Body of pancreas (tissue), 4 donors: ENCODE data around the gene DAAM1. TPM values are rescaled to one million over a fixed set of nuclear protein-coding genes. Genes with fewer than 3 reads are reported as not detected.

ENCODE experiments used
- ATAC-seq: fragments of 150-250 bp; one replicate; pipeline ENCODE4 v1.9.1; 2016
- DNase-seq, 4 donors: peaks; one replicate each; pipeline ENCODE4 v3.0.0-alpha.2; 2019
- H3K27ac ChIP-seq, 4 donors: fragments of 200-600 bp; sonication (generic); 1 replicate in 3 of 4; 2 replicates in 1 of 4; pipeline versions ENCODE4 v1.5.1 to v1.6.1; 2016 to 2019; ENCODE audit warnings: mild to moderate bottlenecking in 1 of 4, mixed read lengths in 1 of 4, moderate library complexity in 1 of 4
- H3K27me3 ChIP-seq, 2 donors: fragments of 200-600 bp; sonication (generic); one replicate each; pipeline ENCODE4 v1.6.0; 2016; ENCODE audit warnings: mild to moderate bottlenecking in 1 of 2
- H3K36me3 ChIP-seq, 2 donors: fragments of 200-600 bp; sonication (generic); replicated peaks in 1 of 2; 2 replicates each; pipeline ENCODE4 v1.5.1; 2016; ENCODE audit warnings: low read depth in 2 of 2; ENCODE audit not compliant: insufficient read depth in 1 of 2
- H3K4me1 ChIP-seq: fragments of 200-600 bp; sonication (generic); one replicate; pipeline ENCODE4 v1.6.0; 2016
- H3K4me3 ChIP-seq, 2 donors: fragments of 200-600 bp; sonication (generic); 1 replicate in 1 of 2; 2 replicates in 1 of 2; pipeline ENCODE4 v1.5.1; 2016 to 2019
- H3K9me3 ChIP-seq, 3 donors: fragments of 200-600 bp; sonication (generic); 1 replicate in 2 of 3; 2 replicates in 1 of 3; pipeline ENCODE4 v1.5.1; 2016
- CTCF ChIP-seq, 7 experiments: fragments of 450-650 bp in 4 of 7; fragments of 200-600 bp in 3 of 7; sonication (generic) in 3 of 7; IDR thresholded peaks; one replicate each; pipeline ENCODE4 v1.5.1; 2016 to 2019; ENCODE audit warnings: antibody characterized with exemption in 7 of 7
- POLR2A ChIP-seq, 3 donors: fragments of 450-650 bp; IDR thresholded peaks; one replicate each; pipeline ENCODE4 v1.6.1; 2016; ENCODE audit warnings: antibody characterized with exemption in 3 of 3, mild to moderate bottlenecking in 2 of 3
- WGBS, 2 donors: methylation state at CpG; one replicate each; pipeline ENCODE4 v1.1.5; 2017; 5-methylcytosine and 5-hydroxymethylcytosine counted together
- intact Hi-C: fragments of 100-400 bp; cut with DNase I; formaldehyde crosslinking; loops from one replicate; pipeline ENCODE4 v1.15.1; 2023
- total RNA-seq, 2 donors: library from RNA; depleted of rRNA; stranded (reverse); fragments of >200 nt; gene quantifications; one replicate each; pipeline ENCODE4 v1.1.0, GENCODE V29; 2016

The DAAM1 gene
- total RNA-seq, 2 donors from 2014 or later = 16.9 to 42.5 TPM

DNA sequence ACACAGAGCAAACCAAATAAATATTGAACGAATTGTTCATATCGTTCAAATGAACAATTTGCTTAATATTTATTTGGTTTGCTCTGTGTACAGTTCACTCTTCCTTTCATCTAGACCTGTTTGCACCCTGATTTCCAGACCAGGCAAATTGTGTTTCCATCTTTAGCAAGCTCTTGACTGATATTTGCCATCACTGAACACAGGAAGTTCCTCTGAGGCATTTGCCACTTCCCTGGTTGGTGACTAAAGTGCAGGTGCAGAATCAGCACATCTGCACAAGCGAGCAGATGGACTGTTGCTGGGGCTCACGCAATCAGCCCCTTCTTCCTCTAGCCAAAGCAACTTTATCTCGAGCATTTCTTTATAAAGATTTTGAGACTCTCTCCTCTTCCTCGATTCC, 112.9 kb downstream of the DAAM1 start:
- Histone ChIP-seq H3K27me3 (no peaks in the 10 kb centered on the region), H3K4me3 (no peak overlapping the region), H3K27ac (no peak overlapping the region), H3K36me3 (no peaks in the 10 kb centered on the region), H3K4me1 (peaks cover 11% of the 10 kb centered on the region), H3K9me3 (no peaks in the 10 kb centered on the region)
- no peak for TF ChIP-seq CTCF (IDR thresholded peaks at IDR 0.05)
- no peak for TF ChIP-seq POLR2A (IDR thresholded peaks at IDR 0.05)
- intact Hi-C loops = no loop called here
- ATAC-seq (no peak), DNase-seq (peak in 3 of 4 donors; percentile 17 to 31 (median 27))
- WGBS, 2 donors = 65 to 84% methylated on average over 6 of the region's 6 CpGs

GRCh38 chr14:59302313-59302712, 113.8 kb downstream of the DAAM1 start:
- TF ChIP-seq POLR2A (IDR thresholded peaks at IDR 0.05) (no peak), CTCF (IDR thresholded peaks at IDR 0.05) (no peak)
- Histone ChIP-seq H3K27ac (no peak overlapping the region), H3K36me3 (no peaks in the 10 kb centered on the region), H3K4me3 (no peak overlapping the region), H3K27me3 (no peaks in the 10 kb centered on the region), H3K4me1 (peaks cover 2% of the 10 kb centered on the region), H3K9me3 (no peaks in the 10 kb centered on the region)
- intact Hi-C loops = no loop called here
- 90 to 95% methylated on average over 2 of the region's 2 CpGs for WGBS, 2 donors
- DNase-seq (no peak), ATAC-seq (no peak)

- Histone ChIP-seq H3K27me3 (no peaks in the 10 kb centered on the region), H3K9me3 (no peaks in the 10 kb centered on the region), H3K4me1 (no peaks in the 10 kb centered on the region), H3K27ac (no peak overlapping the region), H3K4me3 (no peak overlapping the region), H3K36me3 (no peaks in the 10 kb centered on the region)
- TF ChIP-seq POLR2A (IDR thresholded peaks at IDR 0.05) (no peak), CTCF (IDR thresholded peaks at IDR 0.05) (no peak)
- 84 to 87% methylated on average over 2 of the region's 2 CpGs for WGBS, 2 donors
- ATAC-seq (no peak), DNase-seq (no peak)
- intact Hi-C loops = no loop called here
Observed at GRCh38 chr14:59303216-59303615, 114.7 kb downstream of the DAAM1 start.

DNA sequence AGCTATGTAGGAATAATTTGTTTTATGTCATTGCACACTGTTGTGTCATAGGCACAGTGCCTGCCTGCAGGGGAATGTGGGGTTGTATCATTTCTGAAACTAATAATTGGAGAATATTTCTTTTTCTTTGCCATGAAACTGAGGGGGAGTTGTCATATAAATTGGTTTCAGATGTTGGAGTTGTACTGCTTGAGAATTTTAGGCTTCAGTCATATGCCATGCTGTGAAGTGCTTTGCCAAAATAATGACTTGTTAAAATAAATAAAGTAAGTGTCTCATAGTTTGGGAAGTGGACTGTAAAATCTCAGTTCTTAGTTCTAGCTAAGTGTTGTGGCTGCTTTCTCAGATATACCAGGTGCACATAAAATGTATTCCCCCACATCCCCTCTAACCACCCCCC, 116.8 kb downstream of the DAAM1 start:
- DNase-seq (no peak), ATAC-seq (no peak)
- TF ChIP-seq POLR2A (IDR thresholded peaks at IDR 0.05) (no peak), CTCF (IDR thresholded peaks at IDR 0.05) (no peak)
- intact Hi-C loops = no loop called here
- H3K27ac ChIP-seq = no peak overlapping the region
- H3K9me3 ChIP-seq = no peaks in the 10 kb centered on the region
- H3K36me3 ChIP-seq = no peaks in the 10 kb centered on the region
- no peaks in the 10 kb centered on the region for H3K27me3 ChIP-seq
- H3K4me3 ChIP-seq = no peak overlapping the region
- no peaks in the 10 kb centered on the region for H3K4me1 ChIP-seq

GRCh38 chr14:59305836-59306555, 117.5 kb downstream of the DAAM1 start:
- ATAC-seq (no peak), DNase-seq (no peak)
- Histone ChIP-seq H3K27ac (no peak overlapping the region), H3K4me3 (no peak overlapping the region), H3K4me1 (no peaks in the 10 kb centered on the region), H3K9me3 (no peaks in the 10 kb centered on the region), H3K27me3 (no peaks in the 10 kb centered on the region), H3K36me3 (no peaks in the 10 kb centered on the region)
- TF ChIP-seq CTCF (IDR thresholded peaks at IDR 0.05) (no peak), POLR2A (IDR thresholded peaks at IDR 0.05) (no peak)
- intact Hi-C loops = no loop called here
- WGBS, 2 donors = 56 to 65% methylated on average over 1 of the region's 1 CpG
